GM18870 (cell line): Measurements from ENCODE around the gene KRTAP5-7.

Experiments
- ATAC-seq: cut with Tn5 transposase; IDR thresholded peaks from one replicate; pipeline ENCODE4 v1.9.1; 2021; ENCODE audit warnings: moderate library complexity; ENCODE audit not compliant: unreplicated experiment

KRTAP5-7 gene

GRCh38 chr11:71495286-71496230 is 31.5 kb upstream of the KRTAP5-7 start:
- ATAC-seq, result no peak

GRCh38 chr11:71496421-71496820 is 30.6 kb upstream of the KRTAP5-7 start:
- no peak for ATAC-seq

DNA sequence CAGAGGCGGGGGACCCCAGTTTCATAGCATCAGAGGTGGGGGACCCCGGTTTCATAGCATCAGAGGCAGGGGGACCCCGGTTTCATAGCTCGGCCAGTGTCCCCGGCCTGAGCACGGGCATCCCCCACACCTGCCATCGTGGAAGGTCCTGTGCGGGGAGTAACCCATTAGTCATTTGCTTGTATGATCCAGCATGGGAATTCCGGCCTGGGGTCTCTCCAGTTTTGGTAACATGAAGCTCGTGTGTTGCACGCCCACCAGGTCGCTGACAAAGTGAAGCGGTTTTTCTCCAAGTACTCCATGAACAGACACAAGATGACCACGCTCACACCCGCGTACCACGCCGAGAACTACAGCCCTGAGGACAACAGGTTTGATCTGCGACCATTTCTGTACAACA is 29.0 kb upstream of the KRTAP5-7 start:
- ATAC-seq, result no peak

DNA sequence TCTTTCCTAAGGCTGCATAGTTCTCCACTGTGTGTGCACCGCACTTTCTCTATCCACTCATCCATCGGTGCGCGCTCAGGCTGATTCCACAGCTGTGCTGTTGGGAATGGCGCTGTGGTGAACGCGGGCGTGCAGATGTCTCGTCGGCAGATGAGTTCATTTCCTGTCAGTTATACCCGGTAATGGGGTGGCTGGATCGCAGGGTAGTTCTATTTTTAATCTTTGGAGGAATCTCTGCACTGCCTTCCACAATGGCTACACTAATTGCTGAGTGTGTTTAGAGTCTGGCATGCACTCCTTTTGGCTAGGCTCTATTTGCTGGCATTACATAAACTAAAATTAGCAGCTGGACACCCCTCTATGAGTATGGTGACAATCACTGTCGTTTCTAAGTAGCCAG is 27.9 kb upstream of the KRTAP5-7 start:
- no peak for ATAC-seq

DNA sequence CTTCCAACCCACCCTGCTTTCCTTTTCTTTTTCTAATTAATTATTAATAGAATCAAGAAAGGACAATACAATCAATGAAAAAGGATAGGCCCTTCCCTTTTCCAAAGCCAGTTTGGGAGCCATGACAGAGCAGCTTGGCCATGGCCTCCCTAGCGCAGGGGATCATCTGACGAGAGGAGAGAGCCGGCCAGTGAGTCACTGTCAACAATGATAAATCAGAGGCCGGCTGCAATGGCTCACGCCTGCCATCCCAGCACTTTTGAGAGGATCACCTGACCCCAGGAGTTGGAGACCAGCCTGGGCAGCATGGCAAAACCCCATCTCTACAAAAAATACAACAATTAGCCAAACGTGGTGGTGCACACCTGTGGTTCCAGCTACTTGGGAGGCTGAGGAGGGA is 27.5 kb upstream of the KRTAP5-7 start:
- no peak for ATAC-seq

DNA sequence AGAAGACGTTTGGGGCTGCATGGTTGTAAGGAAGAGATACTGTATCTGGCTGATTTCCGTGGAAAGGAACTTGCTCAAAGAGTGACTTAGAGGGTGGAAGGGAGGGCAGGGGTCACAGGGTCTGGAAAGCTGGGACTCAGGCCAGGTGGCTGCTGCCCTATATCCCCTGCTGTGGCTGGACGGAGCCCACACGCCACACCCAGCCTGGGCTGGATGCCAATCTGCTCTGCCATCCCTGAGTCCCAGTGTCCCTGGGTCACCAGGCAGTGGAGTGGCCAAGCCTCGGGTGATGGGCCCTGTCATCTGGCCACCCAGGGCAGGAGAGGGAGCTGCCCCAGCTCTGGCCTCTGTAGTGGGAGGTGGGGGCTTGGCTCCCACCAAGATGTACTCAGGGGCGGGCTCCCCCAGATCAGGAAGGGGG is 26.5 kb upstream of the KRTAP5-7 start:
- no peak for ATAC-seq

GRCh38 chr11:71501071-71501985 is 25.7 kb upstream of the KRTAP5-7 start:
- no peak for ATAC-seq

DNA sequence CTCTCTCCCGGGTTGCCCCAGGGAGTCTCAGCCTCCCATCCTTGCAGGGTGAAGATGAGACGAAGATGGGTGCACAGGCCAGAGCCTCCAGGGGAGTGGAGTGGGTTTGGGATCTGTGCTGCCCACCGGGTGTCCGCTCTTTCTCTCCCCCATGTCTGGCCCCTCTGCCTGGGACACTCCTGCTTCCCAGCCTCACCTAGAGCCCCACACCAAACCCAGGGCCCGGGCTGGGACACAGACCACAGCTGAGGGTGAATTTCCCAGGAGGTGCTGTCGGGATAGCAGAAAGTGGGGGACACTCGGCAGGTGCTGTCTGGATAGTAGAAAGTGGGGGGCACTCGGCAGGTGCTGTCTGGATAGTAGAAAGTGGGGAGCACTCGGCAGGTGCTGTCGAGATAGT is 25.0 kb upstream of the KRTAP5-7 start:
- ATAC-seq, result no peak

DNA sequence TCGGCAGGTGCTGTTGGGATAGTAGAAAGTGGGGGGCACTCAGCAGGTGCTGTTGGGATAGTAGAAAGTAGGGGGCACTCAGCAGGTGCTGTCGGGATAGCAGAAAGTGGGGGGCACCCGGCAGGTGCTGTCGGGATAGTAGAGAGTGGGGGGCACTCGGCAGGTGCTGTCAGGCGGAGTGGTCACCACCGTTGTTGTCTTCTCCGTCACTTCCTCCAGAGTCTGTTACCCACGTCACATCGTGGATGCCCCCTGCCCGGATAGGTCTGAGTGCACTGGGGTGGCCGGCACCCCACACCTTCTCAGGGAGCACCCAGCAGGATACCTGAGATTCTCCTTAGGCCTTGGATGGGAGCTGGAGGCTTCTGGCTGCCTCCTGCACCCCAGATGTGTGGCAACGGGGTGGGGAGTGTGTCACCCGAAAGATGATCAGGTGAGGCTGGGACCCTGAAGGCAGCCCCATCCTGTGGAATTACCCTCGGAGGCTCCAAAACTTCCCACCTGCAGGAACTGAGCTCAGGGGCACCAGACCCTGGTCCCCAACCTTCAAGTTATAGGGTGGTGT is 24.1 kb upstream of the KRTAP5-7 start:
- ATAC-seq, result no peak

- ATAC-seq, result no peak
These were observed 22.5 kb upstream of the KRTAP5-7 start for GRCh38 chr11:71504531-71504930.

GRCh38 chr11:71505001-71505400 is 22.1 kb upstream of the KRTAP5-7 start:
- no peak for ATAC-seq

GRCh38 chr11:71505781-71506180 is 21.3 kb upstream of the KRTAP5-7 start:
- no peak for ATAC-seq

DNA sequence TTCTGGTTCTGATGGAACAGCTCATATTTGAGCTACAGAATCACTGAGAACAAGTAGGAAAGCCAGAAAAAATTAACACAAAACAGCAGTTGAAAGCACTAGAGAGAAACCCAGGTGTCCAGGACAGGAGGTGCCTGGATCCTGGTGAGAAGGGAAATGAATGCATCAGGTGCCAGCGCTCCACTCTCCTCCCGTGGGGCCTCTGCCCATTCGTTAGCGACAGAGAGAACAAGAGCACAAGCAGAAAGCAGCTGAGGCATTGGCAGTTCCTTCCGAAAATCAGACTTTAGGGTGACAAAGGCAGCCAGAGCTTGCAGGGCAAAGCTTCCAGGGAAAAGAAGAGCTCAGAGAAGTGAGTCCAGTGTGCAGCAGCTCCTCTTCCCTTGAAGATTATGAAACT is 20.0 kb upstream of the KRTAP5-7 start:
- ATAC-seq, result no peak

GRCh38 chr11:71518506-71519471 is 8.3 kb upstream of the KRTAP5-7 start:
- no peak for ATAC-seq

- ATAC-seq, result no peak
These were observed 7.5 kb upstream of the KRTAP5-7 start for GRCh38 chr11:71519546-71519945.

- no peak for ATAC-seq
These were observed 1.7 kb upstream of the KRTAP5-7 start for GRCh38 chr11:71525188-71525937.

DNA sequence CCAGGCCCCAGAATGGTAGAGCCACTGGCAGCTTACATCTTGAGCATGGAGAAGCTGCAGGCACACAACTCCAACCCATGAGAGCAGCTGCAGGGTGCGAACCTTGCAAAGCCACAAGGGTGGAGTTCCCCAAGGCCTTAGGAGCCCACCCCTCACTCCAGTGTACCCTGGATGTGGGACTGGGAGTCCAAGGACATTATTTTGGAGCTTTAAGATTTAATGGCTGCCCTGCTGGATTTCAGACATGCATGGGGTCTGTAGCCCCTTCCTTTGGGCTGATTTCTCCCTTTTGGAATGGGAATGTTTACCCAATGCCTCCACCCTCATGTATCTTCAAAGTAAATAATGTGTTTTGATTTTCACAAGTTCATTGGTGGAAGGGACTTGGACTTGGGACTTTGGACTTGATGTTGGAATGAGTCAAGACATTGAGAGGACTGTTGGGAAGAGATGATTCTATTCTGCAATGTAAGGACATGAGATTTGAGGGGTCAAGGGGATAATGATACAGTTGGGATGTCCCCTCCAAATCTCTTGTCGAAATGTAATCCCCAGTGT is 1.1 kb upstream of the KRTAP5-7 start:
- ATAC-seq, result no peak

GRCh38 chr11:71527576-71528210 is 626 bp downstream of the KRTAP5-7 start:
- ATAC-seq, result no peak

DNA sequence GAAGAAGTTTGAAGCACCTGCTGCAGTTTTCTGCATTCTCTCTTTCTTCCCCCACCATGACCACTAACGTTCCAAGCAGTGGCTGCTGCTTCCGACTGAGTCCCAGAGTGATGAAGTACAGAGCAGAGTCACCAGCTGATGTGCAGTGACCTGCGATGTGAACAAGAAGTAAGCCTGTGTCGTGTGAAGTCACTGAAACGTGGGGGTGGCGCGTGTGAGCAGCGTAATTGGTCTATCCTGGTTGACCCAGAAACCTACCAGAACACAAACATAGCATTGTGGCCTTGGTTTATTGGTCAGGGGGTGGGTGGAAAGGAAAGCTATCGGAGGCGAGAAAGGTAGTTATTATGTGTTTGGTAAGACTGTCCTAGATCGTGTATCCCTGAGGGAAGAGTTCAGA is 3.5 kb downstream of the KRTAP5-7 start:
- ATAC-seq, result no peak
